HUDEP-2 (cell line): ENCODE data around the gene ABCA1.

Experiments used
- DNase-seq, 76 experiments: peaks; one replicate each; lab custom pipeline; 2025; ENCODE audit not compliant: unreplicated experiment in 76 of 76; lab: John Stamatoyannopoulos, UW

Gene ABCA1

DNA sequence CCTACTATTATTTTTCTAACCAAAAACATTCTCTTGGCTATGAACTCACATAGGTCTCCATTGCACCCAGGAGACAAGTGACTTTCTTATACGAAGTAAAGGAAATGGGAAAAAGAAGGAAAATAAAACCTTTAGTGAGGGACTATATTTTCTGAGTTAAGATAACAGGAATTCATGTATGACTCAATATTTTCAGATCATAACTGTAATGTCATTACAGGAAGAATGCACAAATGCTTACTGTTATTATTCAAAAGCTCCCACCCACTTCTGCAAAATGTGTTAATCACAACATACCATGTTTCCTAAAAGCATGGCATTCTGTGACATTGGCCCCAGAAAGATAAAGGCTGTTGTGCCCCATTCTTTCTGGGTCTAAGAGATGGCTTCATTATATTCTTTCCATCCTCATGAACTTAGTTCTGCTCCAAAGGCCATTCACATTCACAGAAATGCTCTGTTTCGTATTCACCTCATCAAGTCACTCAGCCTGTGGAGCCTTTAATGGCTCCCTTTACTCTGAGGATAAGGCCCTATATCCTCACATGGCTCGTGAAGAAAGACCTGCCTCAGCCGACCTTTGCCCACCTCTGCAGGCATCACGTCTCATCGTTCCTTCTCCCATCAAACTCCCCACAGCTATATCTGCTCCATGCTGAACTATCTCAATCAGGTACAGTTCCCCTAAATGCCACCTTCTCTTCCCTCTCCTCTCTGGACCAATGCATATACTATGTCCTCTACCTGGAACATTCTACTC, 77.0 kb downstream of the ABCA1 start:
- DNase-seq = no peak

DNA sequence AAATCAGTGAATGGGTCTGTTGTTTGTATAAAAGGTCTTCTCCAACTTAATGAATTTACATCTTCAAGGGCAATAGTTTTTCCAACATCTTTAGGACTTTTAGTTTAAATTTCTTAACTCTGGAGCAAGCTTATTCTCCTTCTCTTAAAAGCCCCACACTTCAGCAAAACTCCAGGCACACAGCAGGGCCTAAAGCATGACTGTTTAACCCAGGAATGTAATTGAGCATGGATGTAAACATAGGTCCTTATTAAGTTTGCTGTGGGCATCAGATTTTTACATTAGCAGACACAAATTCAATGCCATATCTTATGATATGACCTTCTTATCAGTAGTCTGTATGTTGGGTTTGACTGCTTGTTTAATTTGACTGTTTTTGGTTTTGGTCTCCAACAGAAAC, 78.9 kb downstream of the ABCA1 start:
- no peak for DNase-seq

DNA sequence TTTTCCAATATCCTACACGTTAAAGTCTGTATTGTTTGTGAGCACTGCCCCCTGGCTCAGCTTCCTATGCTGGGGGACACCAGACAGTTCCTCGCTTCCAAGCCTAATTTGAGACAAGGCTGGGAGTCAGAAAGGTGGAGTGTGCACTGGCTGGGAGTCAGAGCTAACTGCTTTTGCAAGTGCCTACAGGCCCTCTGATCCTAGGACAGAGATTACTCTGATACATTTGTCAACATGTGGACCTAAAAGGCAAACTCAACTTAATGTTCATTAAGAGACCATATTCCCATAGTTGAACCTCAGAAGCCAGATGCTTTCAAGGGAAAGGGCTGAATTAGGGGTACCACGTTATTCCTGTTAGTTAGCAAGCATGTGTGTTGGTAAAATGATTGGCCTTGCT, 83.2 kb downstream of the ABCA1 start:
- no peak for DNase-seq

DNA sequence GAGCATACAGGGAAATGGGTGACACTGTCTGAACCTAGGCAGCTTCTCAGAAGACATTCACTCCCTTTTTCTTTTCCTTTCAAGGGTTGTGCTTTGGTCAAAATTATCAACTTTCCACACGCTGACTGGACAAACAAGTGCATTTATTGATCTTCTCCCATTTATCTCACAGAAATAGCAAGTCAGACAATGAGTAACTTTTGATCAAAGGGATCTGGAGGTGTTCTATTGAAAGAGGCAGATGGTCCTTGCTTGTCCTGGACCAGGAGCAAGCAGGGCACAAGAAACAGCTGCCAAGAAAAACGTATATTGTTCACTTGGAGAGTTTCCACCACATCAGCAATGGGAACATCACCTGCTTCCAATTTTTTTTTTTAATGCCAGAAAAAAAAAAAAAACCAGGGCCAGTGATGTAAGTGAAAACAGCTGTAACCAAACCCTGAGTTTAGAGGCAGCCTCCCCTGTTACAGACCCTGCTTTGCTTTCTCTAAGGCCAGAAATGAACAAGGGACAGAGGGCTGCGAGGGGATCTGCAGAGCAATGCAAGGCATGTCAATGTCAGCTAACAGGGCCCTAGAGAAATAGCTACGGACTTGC, 84.2 kb downstream of the ABCA1 start:
- DNase-seq = no peak

DNA sequence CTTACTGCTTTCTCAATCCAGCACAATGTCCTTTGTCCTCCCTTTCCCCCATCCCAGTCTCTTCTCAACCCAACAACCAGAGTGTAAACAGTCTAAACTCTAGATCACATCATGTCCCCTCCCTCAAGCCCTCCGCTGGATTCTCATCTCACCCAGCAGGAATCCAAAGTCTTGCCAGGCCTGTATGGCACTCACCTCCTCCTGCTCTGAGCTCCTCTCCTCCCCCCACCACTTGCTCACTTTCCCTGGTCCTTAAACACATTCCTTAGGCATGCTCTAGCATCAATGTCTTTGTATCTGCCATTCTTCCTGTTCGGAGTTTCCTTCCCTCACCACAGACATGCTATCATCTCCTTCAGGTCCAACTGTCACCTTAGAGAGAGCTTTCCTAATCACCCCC, 85.3 kb downstream of the ABCA1 start:
- DNase-seq = no peak

DNA sequence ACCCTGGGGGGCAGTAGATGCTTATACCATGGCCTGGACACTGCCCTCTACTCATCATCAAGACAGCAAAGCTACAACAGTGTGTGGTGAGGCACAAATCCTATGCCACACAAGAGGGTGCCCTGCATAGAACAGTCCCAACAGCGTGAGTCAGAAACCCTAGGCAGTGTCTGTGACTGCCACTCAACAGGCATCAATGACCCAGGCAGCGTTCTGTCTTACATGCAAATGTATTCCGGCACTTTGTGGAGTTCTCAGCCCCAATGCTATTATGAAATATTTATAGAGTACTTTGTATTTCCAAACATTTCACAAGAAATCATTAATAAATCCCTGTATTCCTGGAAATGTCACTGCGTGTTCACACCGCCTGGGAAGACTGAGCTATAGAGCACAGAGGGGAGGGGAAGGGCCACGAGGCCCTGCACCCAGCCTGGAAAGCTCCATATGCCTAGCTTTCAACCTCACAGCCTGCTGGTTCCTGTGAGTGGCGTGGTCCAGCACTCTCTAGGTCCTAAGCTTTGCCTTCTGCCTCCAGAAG, 86.3 kb downstream of the ABCA1 start:
- DNase-seq = no peak

DNA sequence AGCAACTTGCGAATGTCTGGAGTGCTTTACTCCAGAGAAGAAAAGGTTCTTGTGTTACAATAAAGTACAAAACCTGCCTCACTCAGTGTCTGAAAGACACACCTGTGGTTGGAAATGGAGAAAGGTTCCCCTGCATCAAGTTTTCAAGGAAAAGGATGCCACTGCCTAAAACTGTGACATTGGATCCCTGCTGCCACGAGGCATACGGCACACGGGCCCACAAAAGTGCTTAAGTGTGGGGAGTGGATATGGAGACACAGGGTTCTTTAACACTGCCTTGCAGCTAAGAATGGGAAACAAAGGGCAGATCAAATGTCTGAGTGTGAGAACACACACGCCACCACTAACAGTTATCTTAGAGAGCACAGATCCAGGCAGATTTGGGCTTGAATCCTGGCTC, 89.0 kb downstream of the ABCA1 start:
- DNase-seq = no peak

DNA sequence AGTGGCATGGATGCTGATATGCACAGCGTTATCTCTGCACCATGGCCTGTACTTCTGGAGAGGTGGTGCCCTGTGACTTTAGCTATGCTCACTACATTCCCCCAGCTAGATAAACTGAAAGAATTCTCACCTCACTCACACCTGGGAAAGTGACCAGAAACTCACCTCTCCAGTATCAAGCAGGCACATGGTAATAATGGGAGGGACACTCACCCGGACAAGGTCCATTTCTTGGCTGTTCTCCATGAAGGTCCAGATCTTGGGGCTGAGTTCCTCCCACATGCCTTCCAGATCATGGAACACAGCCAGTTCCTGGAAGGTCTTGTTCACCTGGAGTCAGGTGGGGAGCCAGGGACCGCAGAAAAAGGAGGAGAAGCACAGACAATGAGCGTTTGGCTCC, 91.2 kb downstream of the ABCA1 start:
- DNase-seq = no peak

DNA sequence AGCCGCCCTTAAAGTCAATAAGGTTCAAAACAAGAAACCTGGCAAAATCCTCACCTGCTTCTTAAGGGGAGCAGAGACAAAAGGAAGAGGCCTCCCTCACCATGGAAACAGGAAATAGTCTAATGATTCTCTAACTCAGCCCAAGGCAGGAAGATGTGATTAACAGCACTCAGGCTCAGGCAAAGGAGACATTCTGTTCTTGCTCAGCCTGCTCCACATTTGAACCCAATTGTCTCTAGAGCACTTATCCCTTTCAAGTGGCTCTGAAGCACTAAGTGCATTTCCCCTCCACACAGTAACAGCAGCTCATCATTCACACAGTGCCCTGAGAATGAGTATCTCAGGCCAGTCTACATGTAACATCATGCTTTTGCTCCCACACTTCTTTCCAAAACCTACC, 91.7 kb downstream of the ABCA1 start:
- no peak for DNase-seq

DNA sequence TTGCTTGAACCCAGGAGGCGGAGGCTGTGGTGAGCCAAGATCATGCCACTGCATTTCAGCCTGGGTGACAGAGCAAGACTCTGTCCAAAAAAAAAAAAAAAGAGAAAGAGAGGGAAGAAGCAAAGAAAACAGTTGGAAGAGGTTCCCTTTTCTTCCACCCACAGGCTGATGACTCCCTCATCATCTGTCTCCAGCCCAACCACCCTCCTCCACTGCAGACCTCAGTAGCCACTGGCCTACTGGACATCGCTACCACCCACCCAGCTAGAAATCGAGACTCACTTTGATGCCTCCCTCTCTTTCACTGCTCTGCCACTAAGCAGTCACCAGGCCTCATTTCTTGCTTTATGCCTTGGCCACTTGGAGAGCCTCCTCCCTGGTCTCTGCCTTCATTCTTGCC, 92.8 kb downstream of the ABCA1 start:
- DNase-seq = no peak

DNA sequence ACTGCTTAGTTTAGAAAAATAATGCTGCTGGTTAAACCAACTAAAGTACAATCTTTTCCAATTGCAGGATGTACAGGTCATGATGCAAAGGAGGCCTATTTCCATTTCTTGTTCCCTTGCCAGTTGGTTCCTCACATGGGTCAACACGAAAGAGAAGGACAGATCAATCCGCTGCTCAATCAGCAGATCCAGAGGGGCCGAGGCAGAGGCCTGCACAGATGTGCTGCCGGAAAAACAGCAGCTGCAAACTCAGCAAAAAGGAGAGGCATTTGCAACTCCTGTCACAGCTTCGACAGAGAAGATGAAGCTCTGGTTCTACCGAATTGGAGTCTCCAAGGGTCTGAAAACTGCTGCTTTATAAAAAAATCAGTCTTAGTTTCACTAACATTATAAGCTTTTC, 94.3 kb downstream of the ABCA1 start:
- no peak for DNase-seq

DNA sequence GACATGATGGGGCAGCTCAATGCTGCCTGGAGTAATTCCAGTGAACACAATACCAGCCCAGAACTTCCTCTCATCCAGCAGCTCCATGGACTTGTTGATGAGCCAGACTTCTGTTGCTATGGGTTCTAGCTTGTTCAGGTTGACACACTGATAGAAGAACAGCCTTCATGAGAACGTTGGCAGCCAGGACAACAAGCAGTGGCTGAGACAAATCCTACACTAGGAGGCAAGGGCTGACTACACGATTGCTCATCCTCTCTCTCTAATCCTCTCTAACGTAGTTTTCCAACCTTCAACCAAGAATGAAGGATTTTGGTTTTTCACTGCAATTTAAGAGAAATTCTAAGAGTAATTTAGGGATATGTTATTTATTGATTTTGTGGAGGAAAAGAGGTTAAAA, 96.3 kb downstream of the ABCA1 start:
- DNase-seq = no peak

DNA sequence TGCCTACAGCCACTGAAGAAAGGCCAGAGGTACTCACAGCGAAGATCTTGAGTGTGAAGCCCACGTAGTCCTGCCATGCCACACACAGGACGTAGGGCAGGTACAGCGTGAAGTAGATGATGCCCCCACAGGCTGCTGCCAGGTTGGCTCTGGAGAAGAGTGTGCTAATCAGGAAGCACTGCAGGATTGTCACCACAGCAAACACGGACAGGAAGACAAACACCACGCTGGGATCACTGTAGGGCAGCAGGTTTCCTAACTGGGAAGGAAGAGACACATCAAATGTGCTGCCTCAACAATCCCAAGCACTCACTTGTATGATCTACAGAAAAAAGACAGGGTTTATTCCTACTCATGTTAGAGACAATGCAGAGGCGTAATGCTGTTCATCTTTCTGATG, 101.0 kb downstream of the ABCA1 start:
- DNase-seq = no peak

DNA sequence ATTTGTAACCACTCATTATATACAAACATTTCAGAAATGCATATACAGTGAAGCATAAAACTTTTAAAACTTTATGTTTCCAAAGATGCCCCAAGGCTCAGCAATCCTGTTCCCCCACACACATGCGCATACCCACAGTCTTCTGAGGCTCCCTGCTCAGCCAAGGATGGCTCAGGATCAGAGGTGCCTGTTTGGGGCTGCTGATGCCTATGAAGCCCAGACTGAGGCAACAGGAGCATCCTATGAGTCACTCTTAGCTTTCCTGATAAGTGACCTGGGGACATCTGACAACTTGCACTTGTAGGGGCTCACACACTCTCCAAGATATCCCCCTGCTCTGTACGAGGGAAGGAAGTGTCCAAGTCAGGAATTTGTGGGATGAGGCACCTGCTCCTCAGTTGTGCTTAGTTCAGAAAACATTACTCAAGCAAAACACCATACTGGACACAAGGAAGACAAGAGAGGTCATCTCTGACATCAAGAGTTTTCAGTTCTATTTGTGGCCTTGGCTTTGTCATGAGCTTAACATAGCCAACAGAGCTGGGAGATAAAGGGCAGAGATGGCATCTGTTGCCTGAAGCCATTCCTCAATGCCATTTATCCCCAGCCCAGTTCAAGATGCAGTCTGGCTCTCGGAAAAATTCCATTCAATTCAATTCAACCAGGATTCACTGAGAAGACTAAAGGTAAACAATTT, 101.7 kb downstream of the ABCA1 start:
- no peak for DNase-seq

DNA sequence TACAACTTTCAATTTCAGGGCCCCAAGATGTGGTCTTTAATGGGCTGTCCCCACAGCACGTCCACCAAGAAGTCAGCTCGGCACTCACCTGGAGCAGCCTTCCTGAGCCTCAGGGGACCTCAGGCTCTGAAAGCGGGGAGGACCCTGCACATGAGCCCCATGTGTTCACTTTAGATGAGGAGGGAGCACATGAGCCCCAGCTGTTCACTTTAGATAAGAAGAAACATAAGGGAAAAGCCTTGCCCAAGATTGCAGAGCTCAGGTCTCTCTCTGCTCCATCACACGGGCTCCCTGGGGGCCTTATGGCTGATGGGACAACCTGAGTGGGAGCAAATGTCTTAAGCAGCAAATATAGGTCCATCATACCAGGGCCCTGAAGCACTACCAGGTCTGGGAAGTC, 107.6 kb downstream of the ABCA1 start:
- peak in 5 of 76 experiments; percentile 4 to 16 (median 7) for DNase-seq

DNA sequence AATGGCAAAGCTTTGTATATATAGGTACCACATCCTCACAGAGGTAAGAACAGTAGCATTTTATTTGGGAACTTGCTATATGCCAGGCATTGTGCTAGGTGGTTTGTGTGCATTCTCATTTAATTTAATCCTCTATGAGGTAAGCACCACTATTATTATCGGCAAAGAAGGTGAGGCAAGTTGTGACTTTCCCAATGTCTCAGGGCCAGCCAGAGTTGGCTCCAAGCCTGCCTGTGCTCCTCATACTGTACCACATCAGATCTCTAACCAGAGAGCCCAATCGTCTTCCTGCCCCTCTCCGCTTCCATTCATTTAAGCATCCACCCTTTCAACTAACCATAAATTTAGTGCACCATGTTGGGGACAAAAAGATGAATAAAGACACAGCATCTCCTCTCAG, 108.9 kb downstream of the ABCA1 start:
- no peak for DNase-seq

DNA sequence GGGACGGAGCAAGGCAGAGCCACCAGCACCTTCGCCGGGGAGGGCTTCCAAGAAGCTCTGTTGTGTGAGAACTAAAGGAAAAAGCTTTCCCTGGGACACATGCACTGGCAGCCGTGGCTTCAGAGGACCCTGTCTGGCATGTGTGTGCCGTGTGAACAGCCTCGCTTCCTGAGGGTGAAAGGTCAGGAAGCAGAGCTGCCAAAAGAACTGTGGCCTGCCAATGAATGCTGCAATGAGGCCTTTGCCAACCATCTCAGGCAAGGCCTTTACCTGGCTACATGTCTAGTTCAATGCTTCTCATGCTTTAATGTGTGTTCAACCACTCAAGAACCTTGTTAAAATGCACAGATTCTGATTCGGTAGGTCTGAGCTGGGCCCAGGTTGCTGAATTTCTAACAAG, 110.5 kb downstream of the ABCA1 start:
- DNase-seq = no peak

DNA sequence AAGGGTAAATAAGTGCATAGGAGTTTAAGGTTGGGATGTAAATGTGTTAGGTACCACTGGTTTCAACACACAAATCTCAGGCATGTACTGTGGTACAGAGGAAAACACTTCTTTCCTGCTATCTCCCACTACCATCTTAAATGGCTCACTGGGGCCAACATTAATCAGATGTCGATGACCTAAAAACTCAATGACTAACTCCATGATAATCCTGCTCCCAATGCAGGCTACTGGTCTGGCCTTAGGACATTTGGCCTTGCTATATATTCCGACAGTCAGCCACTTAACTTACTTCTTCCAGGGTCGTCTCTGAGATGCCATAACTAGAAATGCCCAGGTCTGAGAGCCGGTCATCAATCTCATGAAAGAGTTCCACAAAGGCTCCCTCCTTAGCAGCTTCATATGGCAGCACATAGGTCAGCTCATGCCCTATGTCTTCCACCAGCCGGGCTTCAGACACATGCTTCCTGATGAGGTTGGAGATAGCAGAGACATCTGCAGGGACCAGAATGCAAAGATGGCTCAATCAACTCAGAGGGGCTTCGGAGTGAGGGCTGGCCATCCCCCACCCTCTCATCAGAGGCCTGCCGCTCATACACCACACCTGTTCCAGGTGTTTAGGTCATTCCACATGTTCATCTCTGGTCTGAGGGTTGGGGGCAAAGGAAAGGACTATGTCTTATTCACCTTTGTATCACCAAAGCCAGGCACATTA, 111.9 kb downstream of the ABCA1 start:
- DNase-seq = no peak

DNA sequence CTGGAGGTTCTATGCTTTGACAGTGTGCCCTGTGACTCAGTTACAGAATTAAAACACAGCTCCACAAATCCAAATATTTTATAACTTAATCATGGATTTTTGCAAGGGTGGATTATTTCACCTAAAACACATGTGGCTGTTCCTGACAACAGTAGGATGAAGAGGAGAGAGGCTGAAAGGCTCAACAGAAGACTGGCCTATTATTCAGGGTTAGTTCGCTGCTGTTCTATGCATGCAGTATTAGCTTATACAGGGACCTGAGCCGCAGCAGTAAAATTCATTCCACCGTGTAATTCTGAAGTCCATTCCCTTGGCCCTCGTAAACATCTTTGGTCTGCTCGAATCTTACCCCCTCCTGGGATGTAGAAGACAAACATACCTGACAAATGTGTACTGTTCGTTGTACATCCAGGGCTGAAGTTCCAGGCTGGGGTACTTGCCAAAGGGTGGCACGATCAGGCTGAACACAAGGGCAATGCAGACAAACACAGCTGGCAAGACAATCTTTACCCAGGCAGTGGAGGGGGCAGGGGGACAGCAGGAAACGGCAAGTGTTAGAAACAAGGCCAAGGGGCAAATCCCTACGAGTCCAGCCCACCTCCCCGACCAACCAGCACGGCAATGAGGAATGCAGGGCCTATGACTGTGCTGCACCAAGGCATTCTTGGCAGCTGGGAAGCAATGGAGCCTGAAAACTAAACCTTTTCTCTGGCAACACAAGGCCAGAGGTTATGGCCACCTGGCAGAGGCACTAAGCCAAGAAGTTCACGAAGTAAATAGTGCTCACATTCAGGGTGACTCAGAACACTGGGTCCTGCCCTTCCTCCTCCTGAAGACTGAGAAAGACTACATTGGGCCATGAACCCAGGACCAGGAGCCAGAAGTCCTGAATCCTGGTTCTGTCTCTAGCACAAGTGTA, 117.3 kb downstream of the ABCA1 start:
- no peak for DNase-seq

DNA sequence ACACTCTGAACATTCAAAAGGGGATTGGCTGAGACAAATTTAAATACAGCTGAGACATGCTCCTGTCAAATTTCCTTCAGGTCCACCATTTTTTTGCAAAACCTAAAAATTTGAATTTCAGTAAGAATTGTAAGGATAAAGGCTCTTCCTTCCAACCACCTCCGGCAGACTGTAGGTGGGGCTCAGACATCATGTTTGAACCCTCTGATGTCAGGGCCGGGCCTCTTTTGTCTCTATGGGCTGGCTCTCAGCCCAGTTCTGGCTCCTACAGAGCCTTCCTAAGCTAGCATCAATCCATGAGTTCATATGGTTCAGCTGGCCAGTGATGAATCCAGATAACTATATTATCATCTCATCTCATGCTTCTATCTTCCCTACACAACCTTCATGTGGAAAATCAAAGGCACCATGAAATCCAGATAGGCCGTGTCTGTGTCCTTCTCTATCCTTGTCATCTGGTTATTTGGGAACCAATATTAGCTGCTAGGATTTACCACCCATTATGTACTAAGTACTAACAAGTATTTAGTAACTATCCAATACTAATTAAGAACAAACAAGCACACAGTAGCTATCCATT, 119.8 kb downstream of the ABCA1 start:
- peak in 12 of 76 experiments; percentile 2 to 31 (median 4) for DNase-seq
